ENCODE data around the gene ATP1A2. TPM values are rescaled to one million over a fixed set of nuclear protein-coding genes. Genes with fewer than 3 reads are reported as not detected.

ATP1A2 gene
- total RNA-seq, 1 donor from 2014 or later: not detected

GRCh38 chr1:160192234-160192633 is 76.7 kb downstream of the ATP1A2 start:
- Mint-ChIP-seq H3K27me3 (ENCODE audit: low read depth) (no peaks in the 10 kb centered on the region), H3K27ac (no peak overlapping the region), H3K4me3 (ENCODE audit: low read depth) (no peak overlapping the region), H3K4me1 (ENCODE audit: low read depth) (no peaks in the 10 kb centered on the region), H3K9me3 (no peaks in the 10 kb centered on the region), H3K36me3 (ENCODE audit: low read depth) (no peaks in the 10 kb centered on the region)
- intact Hi-C loops (cut with micrococcal nuclease): loop anchor here (2.0 kb wide), 1 partner anchor 99 kb away; no protein-coding TSS in a partner anchor
- no peak for DNase-seq (ENCODE audit: low spot score)

Other genes with a start within 250 kb of the ATP1A2 start
- gene CFAP45, start 215.6 kb upstream of the ATP1A2 start, total RNA-seq: 1.5 and 2.3 TPM in 2 replicates
- 558 and 578 TPM in 2 replicates for gene TAGLN2, start 190.3 kb upstream of the ATP1A2 start, total RNA-seq
- not detected in 2 replicates for gene IGSF9, start 170.1 kb upstream of the ATP1A2 start, total RNA-seq
- not detected in 2 replicates for gene SLAMF9, start 161.5 kb upstream of the ATP1A2 start, total RNA-seq
- 6.7 and 7.1 TPM in 2 replicates for gene PIGM, start 83.8 kb upstream of the ATP1A2 start, total RNA-seq
- 0.11 TPM in 1 of 2 replicates, not detected in the other for gene KCNJ10, start 45.6 kb upstream of the ATP1A2 start, total RNA-seq
- not detected in 2 replicates for gene KCNJ9, start 34.2 kb upstream of the ATP1A2 start, total RNA-seq
- 34.1 and 35.0 TPM in 2 replicates for gene IGSF8, start 17.1 kb upstream of the ATP1A2 start, total RNA-seq
- 0.41 and 0.55 TPM in 2 replicates for gene ATP1A4, start 35.8 kb downstream of the ATP1A2 start, total RNA-seq
- gene CASQ1, start 74.8 kb downstream of the ATP1A2 start, total RNA-seq: 0.30 and 0.37 TPM in 2 replicates
- 61.0 and 61.7 TPM in 2 replicates for gene PEA15, start 89.6 kb downstream of the ATP1A2 start, total RNA-seq
- gene DCAF8, start 146.8 kb downstream of the ATP1A2 start, total RNA-seq: 132 and 143 TPM in 2 replicates
- gene PEX19, start 169.4 kb downstream of the ATP1A2 start, total RNA-seq: 60.9 and 68.5 TPM in 2 replicates
- gene COPA, start 227.5 kb downstream of the ATP1A2 start, total RNA-seq: 153 and 154 TPM in 2 replicates
- gene NCSTN, start 227.6 kb downstream of the ATP1A2 start, total RNA-seq: 65.3 and 72.4 TPM in 2 replicates